Mammary epithelial cell (primary cell): ENCODE measurements around the gene YPEL5.

Source experiments
- CTCF ChIP-seq, 2 donors: IDR thresholded peaks in 1 of 2; conservative IDR thresholded peaks in 1 of 2; 2 replicates each; pipeline ENCODE4 v1.5.1; 2011 to 2012; ENCODE audit warnings: inconsistent platforms in 2 of 2, low read length in 2 of 2, mild to moderate bottlenecking in 2 of 2, control low read depth in 1 of 2, low read depth in 1 of 2; ENCODE audit not compliant: insufficient read depth in 1 of 2; ENCODE audit errors: extremely low read depth in 1 of 2
- EZH2 ChIP-seq: IDR thresholded peaks from 2 replicates; pipeline ENCODE4 v1.6.1; 2012; ENCODE audit warnings: low read length, inconsistent platforms, borderline replicate concordance

GRCh38 chr2:30136764-30137444 lies 9.9 kb upstream of the YPEL5 start:
- TF ChIP-seq CTCF (conservative IDR thresholded peaks at IDR 0.05 in 1 of 2, IDR thresholded peaks at IDR 0.05 in 1 of 2; ENCODE audit: extremely low read depth in 1 of 2, insufficient read depth in 1 of 2, low read depth in 1 of 2, low read length in 2 of 2) (no peak), EZH2 (no peak)
